Neuronal stem cell (in vitro differentiated cells): Measurements from ENCODE around the gene CSNK1E.

Experiments used
- DNase-seq: peaks from one replicate; pipeline ENCODE4 v3.0.0-alpha.2; 2013; ENCODE audit warnings: low spot score
- H2AFZ ChIP-seq: one replicate; pipeline ENCODE4 v1.6.1; 2013; ENCODE audit warnings: mild to moderate bottlenecking, low read length, inconsistent platforms
- H2AK5ac ChIP-seq: 2 replicates; pipeline ENCODE4 v1.6.1; 2013; ENCODE audit warnings: low read depth, mild to moderate bottlenecking, inconsistent platforms, low read length, moderate library complexity, mixed read lengths
- H2BK120ac ChIP-seq: 2 replicates; pipeline ENCODE4 v1.6.1; 2013; ENCODE audit warnings: low read depth, mild to moderate bottlenecking, inconsistent platforms, low read length, moderate library complexity, mixed read lengths
- H2BK12ac ChIP-seq: one replicate; pipeline ENCODE4 v1.6.1; 2013; ENCODE audit warnings: low read length, inconsistent platforms
- H2BK15ac ChIP-seq: 2 replicates; pipeline ENCODE4 v1.6.1; 2013; ENCODE audit warnings: mild to moderate bottlenecking, low read length, inconsistent platforms, mixed read lengths
- H2BK5ac ChIP-seq: one replicate; pipeline ENCODE4 v1.6.1; 2013; ENCODE audit warnings: inconsistent platforms, mild to moderate bottlenecking, low read length, moderate library complexity
- H3K14ac ChIP-seq: one replicate; pipeline ENCODE4 v1.6.1; 2013; ENCODE audit warnings: low read length, inconsistent platforms
- H3K18ac ChIP-seq: 2 replicates; pipeline ENCODE4 v1.6.1; 2013; ENCODE audit warnings: low read length, inconsistent platforms
- H3K23ac ChIP-seq: 2 replicates; pipeline ENCODE4 v1.6.1; 2013; ENCODE audit warnings: low read depth, mild to moderate bottlenecking, mixed read lengths, low read length, inconsistent platforms; ENCODE audit not compliant: poor library complexity
- H3K27ac ChIP-seq: replicated peaks from 3 replicates; pipeline ENCODE4 v1.5.1; 2013; ENCODE audit warnings: low read length, inconsistent platforms
- H3K27me3 ChIP-seq, 3 experiments: 2 replicates each; pipeline ENCODE4 v1.6.1; 2013; ENCODE audit warnings: low read length in 3 of 3, mild to moderate bottlenecking in 2 of 3, inconsistent platforms in 1 of 3, low read depth in 1 of 3, mixed read lengths in 1 of 3, moderate library complexity in 1 of 3; ENCODE audit not compliant: control insufficient read depth in 3 of 3, insufficient read depth in 3 of 3
- H3K36me3 ChIP-seq, 2 donors: replicated peaks in 1 of 2; 2 replicates each; pipeline ENCODE4 v1.6.1; 2013; ENCODE audit warnings: low read length in 2 of 2; ENCODE audit not compliant: control insufficient read depth in 2 of 2, insufficient read depth in 2 of 2
- H3K4ac ChIP-seq: 2 replicates; pipeline ENCODE4 v1.6.1; 2013; ENCODE audit warnings: inconsistent platforms, mild to moderate bottlenecking, low read length, moderate library complexity
- H3K4me1 ChIP-seq, 2 donors: 1 replicate in 1 of 2; 2 replicates in 1 of 2; pipeline ENCODE4 v1.6.1; 2013; ENCODE audit warnings: low read length in 2 of 2, low read depth in 1 of 2; ENCODE audit not compliant: control insufficient read depth in 2 of 2, insufficient read depth in 1 of 2
- H3K4me2 ChIP-seq: one replicate; pipeline ENCODE4 v1.6.1; 2013; ENCODE audit warnings: mild to moderate bottlenecking, low read length, inconsistent platforms; ENCODE audit not compliant: insufficient read depth, poor library complexity, severe bottlenecking
- H3K4me3 ChIP-seq, 2 donors: 2 replicates each; pipeline ENCODE4 v1.5.1; 2013; ENCODE audit warnings: low read length in 2 of 2, mild to moderate bottlenecking in 2 of 2, inconsistent platforms in 1 of 2, moderate library complexity in 1 of 2
- H3K79me1 ChIP-seq: one replicate; pipeline ENCODE4 v1.6.1; 2013; ENCODE audit warnings: low read depth, mild to moderate bottlenecking, inconsistent platforms, low read length, moderate library complexity
- H3K9ac ChIP-seq: one replicate; pipeline ENCODE4 v1.6.1; 2013; ENCODE audit warnings: mild to moderate bottlenecking, low read depth, low read length, inconsistent platforms; ENCODE audit not compliant: poor library complexity
- H3K9me3 ChIP-seq, 2 donors: replicated peaks in 1 of 2; 2 replicates each; pipeline versions ENCODE3 to v1.6.1; 2013; ENCODE audit warnings: low read length in 2 of 2, mild to moderate bottlenecking in 2 of 2, inconsistent platforms in 1 of 2, low read depth in 1 of 2, mixed read lengths in 1 of 2, moderate library complexity in 1 of 2; ENCODE audit not compliant: control insufficient read depth in 2 of 2, insufficient read depth in 1 of 2
- H4K8ac ChIP-seq: one replicate; pipeline ENCODE4 v1.6.1; 2013; ENCODE audit warnings: low read depth, mild to moderate bottlenecking, inconsistent platforms, low read length, moderate library complexity
- H4K91ac ChIP-seq: one replicate; pipeline ENCODE4 v1.6.1; 2013; ENCODE audit warnings: low read length, low read depth, mild to moderate bottlenecking, inconsistent platforms; ENCODE audit not compliant: poor library complexity
- WGBS, 2 donors: extraction: QIAGEN DNeasy Blood & Tissue Kit; methylation state at CpG; one replicate each; pipeline ENCODE4 v1.1.7; 2013; ENCODE audit warnings: missing lambda C conversion rate in 2 of 2, mixed read lengths in 1 of 2; ENCODE audit not compliant: insufficient read length in 2 of 2, insufficient replicate concordance in 1 of 2; ENCODE audit errors: extremely low coverage in 2 of 2; 5-methylcytosine and 5-hydroxymethylcytosine counted together

The CSNK1E gene

GRCh38 chr22:38300197-38300945 is 16.9 kb downstream of the CSNK1E start:
- Histone ChIP-seq H3K4me1 (no peaks in the 10 kb centered on the region), H2AK5ac (no peak overlapping the region), H3K9ac (no peak overlapping the region), H2BK120ac (no peak overlapping the region), H3K4me3 (no peak overlapping the region), H2BK5ac (no peak overlapping the region), H2BK12ac (no peak overlapping the region), H3K18ac (no peak overlapping the region), H4K91ac (no peak overlapping the region), H3K23ac (no peak overlapping the region), H3K14ac (no peak overlapping the region), H2AFZ (no peak overlapping the region), H3K36me3 (peaks cover 80 to 99% of the 10 kb centered on the region in 2 donors), H3K9me3 (no peaks in the 10 kb centered on the region), H3K4ac (no peak overlapping the region), H2BK15ac (no peak overlapping the region), H4K8ac (no peak overlapping the region), H3K4me2 (no peak overlapping the region), H3K27me3 (no peaks in the 10 kb centered on the region), H3K27ac (no peak overlapping the region), H3K79me1 (peaks cover 29% of the 10 kb centered on the region)
- WGBS, 2 donors, result no CpG with 5 or more reads among the region's 26 CpGs
- no peak for DNase-seq

- no peak overlapping the region for H3K4me2 ChIP-seq
Measured at GRCh38 chr22:38299770-38300102, 17.5 kb downstream of the CSNK1E start.

GRCh38 chr22:38298312-38299005 is 18.8 kb downstream of the CSNK1E start:
- H4K91ac ChIP-seq, result no peak overlapping the region
- no peaks in the 10 kb centered on the region for H3K9me3 ChIP-seq
- no peak for DNase-seq
- H4K8ac ChIP-seq, result no peak overlapping the region
- no peak overlapping the region for H2BK5ac ChIP-seq
- peaks cover 0 to 2% of the 10 kb centered on the region in 2 donors for H3K4me1 ChIP-seq
- no peak overlapping the region for H3K27ac ChIP-seq
- H3K23ac ChIP-seq, result no peak overlapping the region
- H2BK15ac ChIP-seq, result no peak overlapping the region
- no peak overlapping the region for H3K4me3 ChIP-seq
- H2AK5ac ChIP-seq, result no peak overlapping the region
- no peak overlapping the region for H2AFZ ChIP-seq
- no peak overlapping the region for H3K9ac ChIP-seq
- no CpG with 5 or more reads among the region's 25 CpGs for WGBS, 2 donors
- H2BK12ac ChIP-seq, result no peak overlapping the region
- no peak overlapping the region for H2BK120ac ChIP-seq
- no peak overlapping the region for H3K4ac ChIP-seq
- peaks cover 86 to 100% of the 10 kb centered on the region in 2 donors for H3K36me3 ChIP-seq
- H3K4me2 ChIP-seq, result no peak overlapping the region
- H3K14ac ChIP-seq, result no peak overlapping the region
- H3K18ac ChIP-seq, result no peak overlapping the region
- H3K79me1 ChIP-seq, result peaks cover 27% of the 10 kb centered on the region
- no peaks in the 10 kb centered on the region for H3K27me3 ChIP-seq

More at GRCh38 chr22:38299770-38300102, 17.5 kb downstream of the CSNK1E start:
- H3K79me1 ChIP-seq, result peaks cover 34% of the 10 kb centered on the region
- H3K9ac ChIP-seq, result no peak overlapping the region
- H4K91ac ChIP-seq, result no peak overlapping the region
- no peak overlapping the region for H3K23ac ChIP-seq
- no peak overlapping the region for H3K27ac ChIP-seq
- no peak overlapping the region for H3K18ac ChIP-seq
- no peak overlapping the region for H2BK5ac ChIP-seq
- no peaks in the 10 kb centered on the region for H3K9me3 ChIP-seq
- H3K14ac ChIP-seq, result no peak overlapping the region
- H2BK12ac ChIP-seq, result no peak overlapping the region
- H3K36me3 ChIP-seq, result peaks cover 86 to 100% of the 10 kb centered on the region in 2 donors
- no peaks in the 10 kb centered on the region for H3K27me3 ChIP-seq
- H3K4me3 ChIP-seq, result no peak overlapping the region
- DNase-seq, result no peak
- no peak overlapping the region for H2BK120ac ChIP-seq
- H2AFZ ChIP-seq, result no peak overlapping the region
- no peak overlapping the region for H4K8ac ChIP-seq
- H3K4ac ChIP-seq, result no peak overlapping the region
- no CpG with 5 or more reads among the region's 12 CpGs for WGBS, 2 donors
- no peaks in the 10 kb centered on the region for H3K4me1 ChIP-seq
- no peak overlapping the region for H2AK5ac ChIP-seq
- no peak overlapping the region for H2BK15ac ChIP-seq

- no peak overlapping the region for H3K27ac ChIP-seq
- H3K36me3 ChIP-seq, result peaks cover 87 to 97% of the 10 kb centered on the region in 2 donors
- H2AK5ac ChIP-seq, result no peak overlapping the region
- WGBS, 2 donors, result no CpG with 5 or more reads among the region's 4 CpGs
- DNase-seq, result no peak
- H3K14ac ChIP-seq, result no peak overlapping the region
- no peak overlapping the region for H4K91ac ChIP-seq
- no peak overlapping the region for H3K18ac ChIP-seq
- H4K8ac ChIP-seq, result no peak overlapping the region
- H3K79me1 ChIP-seq, result peaks cover 23% of the 10 kb centered on the region
- no peak overlapping the region for H3K23ac ChIP-seq
- H3K9ac ChIP-seq, result no peak overlapping the region
- no peak overlapping the region for H2BK5ac ChIP-seq
- no peak overlapping the region for H2BK15ac ChIP-seq
- no peak overlapping the region for H3K4me2 ChIP-seq
- H2BK12ac ChIP-seq, result no peak overlapping the region
- no peaks in the 10 kb centered on the region for H3K27me3 ChIP-seq
- H2BK120ac ChIP-seq, result no peak overlapping the region
- no peak overlapping the region for H3K4ac ChIP-seq
- no peaks in the 10 kb centered on the region for H3K9me3 ChIP-seq
- H2AFZ ChIP-seq, result no peak overlapping the region
- H3K4me1 ChIP-seq, result peaks cover 0 to 2% of the 10 kb centered on the region in 2 donors
- no peak overlapping the region for H3K4me3 ChIP-seq
Measured at GRCh38 chr22:38296372-38296771, 20.9 kb downstream of the CSNK1E start.
